Karpas-422 (cell line): ENCODE data around the gene ELK3. TPM values are rescaled to one million over a fixed set of nuclear protein-coding genes. Genes with fewer than 3 reads are reported as not detected.
A peak's percentile ranks its signal among the peaks of the same experiment; 100 is the strongest.

Experiments
- DNase-seq: peaks from one replicate; pipeline ENCODE4 v3.0.0-alpha.2; 2015
- H2AFZ ChIP-seq: fragments of 200-600 bp; sonication (generic); 2 replicates; pipeline ENCODE4 v1.6.1; 2014; ENCODE audit warnings: antibody characterized with exemption, low read length, mixed read lengths
- H3K27ac ChIP-seq: fragments of 200-600 bp; sonication (generic); 2 replicates; pipeline ENCODE4 v1.5.1; 2014; ENCODE audit warnings: mild to moderate bottlenecking, low read length, moderate library complexity
- H3K27me3 ChIP-seq: fragments of 200-600 bp; sonication (generic); 2 replicates; pipeline ENCODE4 v1.6.1; 2014; ENCODE audit warnings: low read length, mixed read lengths
- H3K36me3 ChIP-seq: fragments of 200-600 bp; sonication (generic); 2 replicates; pipeline ENCODE4 v1.6.1; 2014; ENCODE audit warnings: low read length, mixed read lengths; ENCODE audit not compliant: insufficient read depth
- H3K4me1 ChIP-seq: fragments of 200-600 bp; sonication (generic); 2 replicates; pipeline ENCODE4 v1.6.1; 2014; ENCODE audit warnings: mild to moderate bottlenecking, low read length, mixed read lengths
- H3K4me2 ChIP-seq: fragments of 200-600 bp; sonication (generic); 2 replicates; pipeline ENCODE4 v1.6.1; 2014; ENCODE audit warnings: low read length, low read depth, mild to moderate bottlenecking; ENCODE audit not compliant: poor library complexity, severe bottlenecking
- H3K4me3 ChIP-seq: fragments of 200-600 bp; sonication (generic); 2 replicates; pipeline ENCODE4 v1.5.1; 2014; ENCODE audit warnings: mild to moderate bottlenecking, antibody characterized with exemption, low read length, mixed read lengths
- H3K79me2 ChIP-seq: fragments of 200-600 bp; sonication (generic); 2 replicates; pipeline ENCODE4 v1.6.1; 2014; ENCODE audit warnings: mild to moderate bottlenecking, low read length, mixed read lengths
- H3K9ac ChIP-seq: fragments of 200-600 bp; sonication (generic); 2 replicates; pipeline ENCODE4 v1.6.0; 2014; ENCODE audit warnings: low read length
- H3K9me2 ChIP-seq: fragments of 200-600 bp; sonication (generic), shearing (Covaris generic); replicated peaks from 2 replicates; pipeline ENCODE4 v1.6.0; 2014; ENCODE audit warnings: mild to moderate bottlenecking, low read length, moderate library complexity; ENCODE audit not compliant: insufficient read depth
- H3K9me3 ChIP-seq: fragments of 300-700, 200-600 bp; sonication (generic); 2 replicates; pipeline ENCODE4 v1.6.1; 2014; ENCODE audit warnings: low read length, mixed read lengths
- H4K20me1 ChIP-seq: fragments of 200-600 bp; sonication (generic); 2 replicates; pipeline ENCODE4 v1.6.1; 2014; ENCODE audit warnings: mild to moderate bottlenecking, antibody characterized with exemption, low read length, low read depth; ENCODE audit not compliant: insufficient read depth
- total RNA-seq: library from RNA; depleted of rRNA; stranded (reverse); fragments of >200 nt; shearing (Covaris generic); gene quantifications from 2 replicates; pipeline ENCODE4 v1.2.3, GENCODE V29; 2014; ENCODE audit warnings: low replicate concordance

Gene ELK3
- total RNA-seq, 1 experiment from 2014 or later, result 1.8 TPM

GRCh38 chr12:96293093-96293492 is 98.9 kb downstream of the ELK3 start:
- Histone ChIP-seq H3K4me1 (peaks cover 29% of the 10 kb centered on the region), H3K79me2 (peaks cover 30% of the 10 kb centered on the region), H3K9ac (no peak overlapping the region), H3K4me2 (no peak overlapping the region), H4K20me1 (no peaks in the 10 kb centered on the region), H3K27ac (no peak overlapping the region), H3K9me3 (no peaks in the 10 kb centered on the region), H2AFZ (no peak overlapping the region), H3K36me3 (peaks cover 40% of the 10 kb centered on the region), H3K27me3 (no peaks in the 10 kb centered on the region), H3K9me2 (no peaks in the 10 kb centered on the region), H3K4me3 (no peak overlapping the region)
- no peak for DNase-seq

DNA sequence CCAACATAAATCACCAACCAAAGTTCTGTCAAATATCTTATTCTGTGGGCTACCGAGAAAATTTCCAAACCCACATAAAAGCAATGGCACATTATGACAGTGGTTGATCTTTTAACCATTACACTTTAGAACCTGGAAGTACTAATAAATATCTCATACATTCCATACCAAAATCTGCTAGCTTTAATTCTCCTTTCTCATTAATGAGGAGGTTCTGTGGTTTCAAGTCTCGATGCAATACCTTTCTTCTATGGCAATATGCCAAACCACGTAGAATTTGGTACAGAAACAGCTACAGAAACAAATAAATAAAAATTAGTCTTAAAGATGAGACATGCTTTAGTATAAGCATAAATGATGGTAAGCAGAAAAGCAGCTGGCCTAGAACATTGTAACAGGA is 100.7 kb downstream of the ELK3 start:
- Histone ChIP-seq H3K4me2 (peak overlapping the region; percentile 33), H3K27ac (peak overlapping the region; percentile 49), H3K4me1 (peaks cover 29% of the 10 kb centered on the region)

GRCh38 chr12:96295532-96296160 is 101.5 kb downstream of the ELK3 start:
- Histone ChIP-seq H4K20me1 (no peaks in the 10 kb centered on the region), H3K27me3 (no peaks in the 10 kb centered on the region), H3K9me2 (no peaks in the 10 kb centered on the region), H3K27ac (peak overlapping the region; percentile 49), H3K9ac (peak overlapping the region; percentile 21), H3K4me1 (peaks cover 29% of the 10 kb centered on the region), H3K9me3 (no peaks in the 10 kb centered on the region), H3K4me3 (no peak overlapping the region), H3K4me2 (peak overlapping the region; percentile 33), H2AFZ (no peak overlapping the region), H3K36me3 (peaks cover 29% of the 10 kb centered on the region), H3K79me2 (peaks cover 27% of the 10 kb centered on the region)
- DNase-seq, result no peak

More for the DNA sequence above, 100.7 kb downstream of the ELK3 start:
- Histone ChIP-seq H4K20me1 (no peaks in the 10 kb centered on the region), H3K36me3 (peaks cover 27% of the 10 kb centered on the region), H3K9me3 (no peaks in the 10 kb centered on the region), H3K9ac (no peak overlapping the region), H2AFZ (no peak overlapping the region), H3K9me2 (no peaks in the 10 kb centered on the region), H3K27me3 (no peaks in the 10 kb centered on the region), H3K4me3 (no peak overlapping the region), H3K79me2 (peaks cover 25% of the 10 kb centered on the region)
- DNase-seq, result no peak

DNA sequence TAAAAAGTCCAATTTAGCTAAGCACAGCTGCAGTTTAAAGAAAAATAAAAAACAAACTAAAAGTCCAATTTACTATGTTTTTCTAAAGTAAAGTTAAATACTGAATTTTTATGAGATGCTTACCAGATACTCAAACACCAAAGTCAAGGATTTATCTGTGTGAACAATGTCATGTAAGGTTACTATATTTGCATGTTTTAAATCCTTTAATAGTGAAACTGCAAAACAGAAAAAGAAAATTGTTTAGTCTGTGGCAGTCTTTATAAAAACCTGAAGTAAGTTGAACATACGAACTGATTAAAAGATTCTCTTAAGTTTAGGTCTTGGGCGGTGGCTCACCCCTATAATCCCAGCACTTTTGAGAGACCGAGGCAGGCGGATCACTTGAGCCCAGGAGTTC is 103.3 kb downstream of the ELK3 start:
- H3K9me2 ChIP-seq, result no peaks in the 10 kb centered on the region
- H2AFZ ChIP-seq, result no peak overlapping the region
- H3K27me3 ChIP-seq, result no peaks in the 10 kb centered on the region
- H3K9ac ChIP-seq, result no peak overlapping the region
- H3K4me1 ChIP-seq, result peaks cover 29% of the 10 kb centered on the region
- no peaks in the 10 kb centered on the region for H3K9me3 ChIP-seq
- peaks cover 43% of the 10 kb centered on the region for H3K79me2 ChIP-seq
- H3K36me3 ChIP-seq, result peaks cover 27% of the 10 kb centered on the region
- no peak overlapping the region for H3K4me2 ChIP-seq
- no peak for DNase-seq
- H4K20me1 ChIP-seq, result no peaks in the 10 kb centered on the region
- H3K27ac ChIP-seq, result no peak overlapping the region
- no peak overlapping the region for H3K4me3 ChIP-seq

DNA sequence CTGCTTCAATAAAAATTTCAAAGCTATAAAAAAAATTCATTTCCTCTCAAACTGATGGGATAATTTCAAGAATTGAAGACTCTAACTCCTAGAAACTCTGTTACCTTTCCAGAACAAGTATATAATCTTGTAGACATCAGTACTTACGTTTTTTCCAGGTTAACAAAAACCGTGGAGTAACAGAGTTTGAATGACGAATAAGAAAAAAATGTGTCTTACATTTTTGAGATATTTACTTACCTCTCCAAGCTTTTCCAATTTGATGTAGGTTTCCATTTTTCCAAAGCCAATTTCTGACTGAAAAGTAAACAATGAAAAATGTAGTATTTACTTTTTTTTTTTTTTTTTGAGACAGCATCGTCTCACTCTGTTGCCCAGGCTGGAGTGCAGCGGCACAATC is 105.9 kb downstream of the ELK3 start:
- Histone ChIP-seq H3K27ac (no peak overlapping the region), H2AFZ (no peak overlapping the region), H3K4me1 (peaks cover 23% of the 10 kb centered on the region), H3K4me3 (no peak overlapping the region), H3K27me3 (no peaks in the 10 kb centered on the region), H4K20me1 (no peaks in the 10 kb centered on the region), H3K79me2 (peaks cover 50% of the 10 kb centered on the region), H3K4me2 (no peak overlapping the region), H3K9ac (no peak overlapping the region), H3K9me2 (no peaks in the 10 kb centered on the region), H3K36me3 (peaks cover 8% of the 10 kb centered on the region; the same call in 1 of the 2 replicates), H3K9me3 (no peaks in the 10 kb centered on the region)
- DNase-seq, result no peak

- H3K4me3 ChIP-seq, result no peak overlapping the region
- no peak overlapping the region for H3K9ac ChIP-seq
- H3K4me2 ChIP-seq, result no peak overlapping the region
- no peaks in the 10 kb centered on the region for H3K27me3 ChIP-seq
- no peak overlapping the region for H2AFZ ChIP-seq
- peaks cover 6% of the 10 kb centered on the region for H3K4me1 ChIP-seq
- H3K9me3 ChIP-seq, result no peaks in the 10 kb centered on the region
- H3K9me2 ChIP-seq, result no peaks in the 10 kb centered on the region
- H3K27ac ChIP-seq, result no peak overlapping the region
- H3K79me2 ChIP-seq, result peaks cover 54% of the 10 kb centered on the region
- DNase-seq, result no peak
- no peaks in the 10 kb centered on the region for H4K20me1 ChIP-seq
- H3K36me3 ChIP-seq, result peaks cover 5% of the 10 kb centered on the region; the same call in 1 of the 2 replicates
Observed at GRCh38 chr12:96301732-96302131, 107.6 kb downstream of the ELK3 start.

DNA sequence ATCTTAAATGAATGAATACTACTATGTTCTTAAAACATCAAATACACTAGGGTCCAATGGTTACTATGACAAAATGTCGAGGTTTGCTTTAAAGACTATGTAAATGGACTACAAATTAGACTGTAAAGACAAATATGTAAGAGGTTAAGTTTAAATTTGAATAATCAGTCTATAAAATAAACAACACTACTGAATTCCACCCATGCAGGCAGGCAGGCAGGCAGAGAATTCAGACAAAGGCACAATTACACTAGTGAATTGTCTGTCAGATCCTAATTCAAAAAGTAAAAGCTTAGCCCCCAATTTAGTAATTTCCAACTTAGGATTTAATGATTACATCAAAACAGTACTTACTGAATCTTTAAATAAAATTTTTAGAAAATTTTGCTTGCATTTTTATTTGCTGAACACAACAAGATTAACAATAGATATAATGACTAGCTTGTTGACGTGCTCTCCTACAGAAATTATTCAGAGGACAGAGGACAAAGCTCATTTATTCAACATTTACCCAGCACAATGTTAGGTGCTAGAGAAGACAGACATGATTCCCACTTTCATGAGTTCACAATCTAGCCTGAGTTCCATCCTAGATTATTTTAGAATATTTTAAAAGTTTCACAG is 108.6 kb downstream of the ELK3 start:
- Histone ChIP-seq H3K4me1 (peaks cover 4% of the 10 kb centered on the region), H3K9me3 (no peaks in the 10 kb centered on the region), H4K20me1 (no peaks in the 10 kb centered on the region), H2AFZ (no peak overlapping the region), H3K9me2 (no peaks in the 10 kb centered on the region), H3K4me2 (no peak overlapping the region), H3K79me2 (peaks cover 65% of the 10 kb centered on the region), H3K27me3 (no peaks in the 10 kb centered on the region), H3K4me3 (no peak overlapping the region), H3K9ac (no peak overlapping the region), H3K27ac (0 out of 2 replicates have a peak overlapping the region, but pooled peaks have one; percentile 17), H3K36me3 (peaks cover 5% of the 10 kb centered on the region; the same call in 1 of the 2 replicates)
- DNase-seq, result no peak

DNA sequence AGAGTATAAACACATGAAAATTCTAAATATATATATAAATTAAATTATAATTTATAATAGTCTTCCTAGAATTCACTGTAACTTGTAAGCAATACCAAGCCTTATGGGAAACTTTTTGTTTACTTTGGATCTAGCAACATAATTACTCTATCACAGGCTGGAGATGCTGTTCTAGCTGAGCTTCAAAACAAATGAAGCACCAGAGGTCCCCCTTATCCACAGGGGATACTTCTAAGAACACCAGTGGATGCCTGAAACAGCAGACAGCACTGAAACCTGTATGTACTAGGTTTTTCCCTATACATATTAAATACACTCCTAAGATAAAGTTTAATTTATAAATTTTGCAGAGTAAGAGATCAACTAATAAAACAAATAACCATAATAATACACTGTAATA is 109.5 kb downstream of the ELK3 start:
- H3K9me3 ChIP-seq, result no peaks in the 10 kb centered on the region
- H3K9me2 ChIP-seq, result no peaks in the 10 kb centered on the region
- H3K27ac ChIP-seq, result no peak overlapping the region
- peaks cover 72% of the 10 kb centered on the region for H3K79me2 ChIP-seq
- H4K20me1 ChIP-seq, result no peaks in the 10 kb centered on the region
- H3K9ac ChIP-seq, result no peak overlapping the region
- no peaks in the 10 kb centered on the region for H3K27me3 ChIP-seq
- H2AFZ ChIP-seq, result no peak overlapping the region
- DNase-seq, result no peak
- H3K4me2 ChIP-seq, result no peak overlapping the region
- H3K4me1 ChIP-seq, result peaks cover 4% of the 10 kb centered on the region
- H3K4me3 ChIP-seq, result no peak overlapping the region
- H3K36me3 ChIP-seq, result peaks cover 5% of the 10 kb centered on the region; the same call in 1 of the 2 replicates
